Mesenchymal stem cell (in vitro differentiated cells and primary cell): ENCODE results near the gene BICRAL.

Source experiments
- DNase-seq: peaks from one replicate; pipeline ENCODE4 v3.0.0-alpha.2; 2013
- H2AFZ ChIP-seq: one replicate; pipeline ENCODE4 v1.6.1; 2013; ENCODE audit warnings: low read depth, mild to moderate bottlenecking, control low read depth, inconsistent platforms, low read length, moderate library complexity
- H2AK5ac ChIP-seq: 2 replicates; pipeline ENCODE4 v1.6.1; 2013; ENCODE audit warnings: low read length, moderate library complexity, mild to moderate bottlenecking, inconsistent platforms; ENCODE audit not compliant: severe bottlenecking
- H2BK120ac ChIP-seq: one replicate; pipeline ENCODE4 v1.6.1; 2013; ENCODE audit warnings: low read depth, mild to moderate bottlenecking, inconsistent platforms, low read length, moderate library complexity
- H2BK12ac ChIP-seq, 2 experiments: one replicate each; pipeline ENCODE4 v1.6.1; 2013; ENCODE audit warnings: inconsistent platforms in 2 of 2, low read length in 2 of 2, mild to moderate bottlenecking in 2 of 2, moderate library complexity in 2 of 2, control low read depth in 1 of 2
- H2BK15ac ChIP-seq: one replicate; pipeline ENCODE4 v1.6.1; 2013; ENCODE audit warnings: mild to moderate bottlenecking, low read depth, inconsistent platforms; ENCODE audit not compliant: poor library complexity, severe bottlenecking
- H2BK5ac ChIP-seq: 2 replicates; pipeline ENCODE4 v1.6.1; 2013; ENCODE audit warnings: low read depth, mild to moderate bottlenecking, low read length, control low read depth, inconsistent platforms; ENCODE audit not compliant: poor library complexity, severe bottlenecking
- H3K14ac ChIP-seq, 2 experiments: one replicate each; pipeline ENCODE4 v1.6.1; 2013; ENCODE audit warnings: inconsistent platforms in 2 of 2, low read length in 2 of 2, control low read depth in 1 of 2, mild to moderate bottlenecking in 1 of 2, moderate library complexity in 1 of 2
- H3K18ac ChIP-seq, 2 experiments: one replicate each; pipeline ENCODE4 v1.6.1; 2013; ENCODE audit warnings: inconsistent platforms in 2 of 2, low read length in 2 of 2, control low read depth in 1 of 2, low read depth in 1 of 2, mild to moderate bottlenecking in 1 of 2
- H3K23ac ChIP-seq, 2 experiments: one replicate each; pipeline ENCODE4 v1.6.1; 2013; ENCODE audit warnings: inconsistent platforms in 2 of 2, low read length in 2 of 2, mild to moderate bottlenecking in 2 of 2, moderate library complexity in 2 of 2, control low read depth in 1 of 2
- H3K27ac ChIP-seq: 2 replicates; pipeline ENCODE4 v1.5.1; 2013; ENCODE audit warnings: mild to moderate bottlenecking, moderate library complexity, low read length, control low read depth, inconsistent platforms; ENCODE audit not compliant: poor library complexity, severe bottlenecking
- H3K27me3 ChIP-seq, 2 experiments: 2 replicates each; pipeline versions ENCODE4 v1.6.1 to v1.7.0; 2013; ENCODE audit warnings: low read length in 2 of 2, mild to moderate bottlenecking in 2 of 2, moderate library complexity in 2 of 2, control low read depth in 1 of 2, inconsistent platforms in 1 of 2; ENCODE audit not compliant: control insufficient read depth in 1 of 2, insufficient read depth in 1 of 2
- H3K36me3 ChIP-seq, 2 experiments: 2 replicates each; pipeline versions ENCODE4 v1.6.1 to v1.7.0; 2013; ENCODE audit warnings: low read length in 2 of 2, control low read depth in 1 of 2, inconsistent platforms in 1 of 2, low read depth in 1 of 2, mild to moderate bottlenecking in 1 of 2; ENCODE audit not compliant: insufficient read depth in 2 of 2, control insufficient read depth in 1 of 2
- H3K4ac ChIP-seq, 2 experiments: one replicate each; pipeline ENCODE4 v1.6.1; 2013; ENCODE audit warnings: inconsistent platforms in 2 of 2, low read length in 2 of 2, mild to moderate bottlenecking in 2 of 2, moderate library complexity in 2 of 2, control low read depth in 1 of 2, low read depth in 1 of 2
- H3K4me1 ChIP-seq: 2 replicates; pipeline ENCODE4 v1.6.1; 2013; ENCODE audit warnings: low read depth, low read length, control low read depth; ENCODE audit not compliant: control insufficient read depth, insufficient read depth
- H3K4me2 ChIP-seq: 2 replicates; pipeline ENCODE4 v1.6.1; 2013; ENCODE audit warnings: low read length, mild to moderate bottlenecking, inconsistent platforms; ENCODE audit not compliant: poor library complexity, severe bottlenecking
- H3K4me3 ChIP-seq, 2 experiments: 2 replicates each; pipeline versions ENCODE4 v1.5.1 to v1.7.0; 2013; ENCODE audit warnings: low read length in 2 of 2, mild to moderate bottlenecking in 2 of 2, control low read depth in 1 of 2, low read depth in 1 of 2; ENCODE audit not compliant: insufficient read depth in 1 of 2
- H3K79me1 ChIP-seq: replicated peaks from 2 replicates; pipeline ENCODE4 v1.6.1; 2013; ENCODE audit warnings: mild to moderate bottlenecking, control low read depth, low read length, inconsistent platforms; ENCODE audit not compliant: poor library complexity, severe bottlenecking
- H3K9ac ChIP-seq: 2 replicates; pipeline ENCODE4 v1.7.0; 2013; ENCODE audit warnings: mild to moderate bottlenecking, low read length, moderate library complexity
- H3K9me3 ChIP-seq: 2 replicates; pipeline ENCODE4 v1.7.0; 2013; ENCODE audit warnings: mild to moderate bottlenecking, low read length; ENCODE audit not compliant: control insufficient read depth
- H4K8ac ChIP-seq: one replicate; pipeline ENCODE4 v1.6.1; 2013; ENCODE audit warnings: inconsistent platforms, mild to moderate bottlenecking, low read length, moderate library complexity
- H4K91ac ChIP-seq: one replicate; pipeline ENCODE4 v1.6.1; 2013; ENCODE audit warnings: mild to moderate bottlenecking, low read length, inconsistent platforms
- WGBS: methylation state at CpG from one replicate; pipeline ENCODE4 v1.1.7; 2013; ENCODE audit warnings: mixed read lengths; 5-methylcytosine and 5-hydroxymethylcytosine counted together

BICRAL gene

DNA sequence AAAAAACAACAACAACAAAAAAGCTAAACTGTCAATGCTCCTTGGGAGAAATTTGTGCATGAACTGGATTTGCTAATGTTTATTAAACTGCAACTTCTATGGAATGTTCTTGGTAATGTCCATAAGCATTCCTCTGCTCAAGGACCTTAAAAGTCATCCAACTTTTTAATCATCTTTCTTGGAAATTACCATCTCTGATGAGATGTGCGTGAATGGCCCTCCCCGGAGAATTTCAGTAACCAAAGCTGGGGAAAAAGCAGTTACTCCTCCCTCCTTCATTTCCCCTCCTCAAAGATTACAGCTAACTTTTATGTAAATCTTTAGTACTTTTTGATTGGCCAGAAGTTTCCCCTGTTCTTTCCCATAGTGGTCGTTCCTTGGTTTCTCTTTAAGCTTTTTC lies 41.1 kb upstream of the BICRAL start:
- 100% methylated on average over 2 of the region's 3 CpGs for WGBS
- no peaks in the 10 kb centered on the region for H3K79me1 ChIP-seq
- H2AFZ ChIP-seq, result no peak overlapping the region
- H3K9ac ChIP-seq, result peak overlapping the region; percentile 57
- H3K4me2 ChIP-seq, result no peak overlapping the region
- peaks cover 3 to 10% of the 10 kb centered on the region in 2 experiments for H3K36me3 ChIP-seq
- no peaks in the 10 kb centered on the region for H3K9me3 ChIP-seq
- H3K27ac ChIP-seq, result no peak overlapping the region
- H3K4me3 ChIP-seq, result no peak overlapping the region
- no peak overlapping the region for H2BK12ac ChIP-seq
- no peak overlapping the region for H2BK120ac ChIP-seq
- no peak overlapping the region for H4K8ac ChIP-seq
- no peak overlapping the region for H2BK15ac ChIP-seq
- H3K14ac ChIP-seq, result no peak overlapping the region
- H3K27me3 ChIP-seq, result no peaks in the 10 kb centered on the region
- no peak overlapping the region for H2AK5ac ChIP-seq
- H4K91ac ChIP-seq, result no peak overlapping the region
- no peak overlapping the region for H3K23ac ChIP-seq
- no peak overlapping the region for H2BK5ac ChIP-seq
- no peak overlapping the region for H3K18ac ChIP-seq
- no peak overlapping the region for H3K4ac ChIP-seq
- DNase-seq, result no peak
- H3K4me1 ChIP-seq, result peaks cover 16% of the 10 kb centered on the region

DNA sequence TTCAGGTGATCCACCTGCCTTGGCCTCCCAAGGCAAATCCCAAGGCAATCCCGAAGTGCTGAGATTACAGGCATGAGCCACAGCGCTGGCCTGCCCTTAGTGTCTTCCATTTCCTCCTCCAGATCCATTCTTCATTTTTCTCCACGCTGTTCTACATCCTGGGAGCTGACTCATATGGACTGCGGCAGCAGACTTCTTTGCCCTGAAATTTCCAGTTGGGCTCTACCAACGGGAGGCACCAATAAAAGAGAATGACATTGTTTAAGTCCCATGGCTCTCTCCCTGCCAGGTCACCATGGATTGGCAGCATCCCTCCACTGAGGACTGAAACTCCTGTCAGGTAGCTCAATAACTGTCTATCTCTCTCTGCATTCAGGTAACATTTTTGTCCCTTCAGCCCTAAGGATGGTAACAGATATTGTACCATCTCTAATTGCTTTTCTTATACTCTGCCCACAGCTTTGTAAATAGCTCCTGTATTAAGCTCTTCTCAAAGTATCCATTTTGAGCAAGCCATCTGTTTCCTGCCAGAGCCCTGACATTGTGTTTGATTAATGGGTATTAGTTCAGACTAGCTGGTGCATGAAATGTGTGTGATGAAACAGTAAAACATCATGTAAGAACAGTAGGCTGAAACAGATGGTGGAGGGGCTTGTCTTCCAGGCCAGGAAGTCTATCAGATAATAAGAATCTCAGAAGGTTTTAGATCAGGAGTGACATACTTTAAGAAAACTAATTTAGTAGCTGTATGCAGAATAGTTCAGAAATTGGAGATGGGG lies 39.5 kb upstream of the BICRAL start:
- Histone ChIP-seq H3K23ac (peak overlapping the region in 1 of 2 experiments; percentile 77), H3K4me2 (no peak overlapping the region), H3K4ac (no peak overlapping the region), H3K14ac (no peak overlapping the region), H3K27me3 (no peaks in the 10 kb centered on the region), H2AFZ (no peak overlapping the region), H3K27ac (peak overlapping the region; percentile 56), H3K18ac (no peak overlapping the region), H2BK12ac (no peak overlapping the region), H3K9ac (no peak overlapping the region), H3K36me3 (peaks cover 3 to 10% of the 10 kb centered on the region in 2 experiments), H3K9me3 (no peaks in the 10 kb centered on the region), H2BK120ac (no peak overlapping the region), H3K4me3 (peak overlapping the region in 1 of 2 experiments; percentile 9), H2BK5ac (no peak overlapping the region), H3K4me1 (peaks cover 14% of the 10 kb centered on the region), H2AK5ac (no peak overlapping the region), H4K91ac (no peak overlapping the region), H2BK15ac (no peak overlapping the region), H3K79me1 (no peaks in the 10 kb centered on the region), H4K8ac (peak overlapping the region; percentile 12)
- 55% methylated on average over 5 of the region's 5 CpGs for WGBS
- peak; percentile 81 for DNase-seq

DNA sequence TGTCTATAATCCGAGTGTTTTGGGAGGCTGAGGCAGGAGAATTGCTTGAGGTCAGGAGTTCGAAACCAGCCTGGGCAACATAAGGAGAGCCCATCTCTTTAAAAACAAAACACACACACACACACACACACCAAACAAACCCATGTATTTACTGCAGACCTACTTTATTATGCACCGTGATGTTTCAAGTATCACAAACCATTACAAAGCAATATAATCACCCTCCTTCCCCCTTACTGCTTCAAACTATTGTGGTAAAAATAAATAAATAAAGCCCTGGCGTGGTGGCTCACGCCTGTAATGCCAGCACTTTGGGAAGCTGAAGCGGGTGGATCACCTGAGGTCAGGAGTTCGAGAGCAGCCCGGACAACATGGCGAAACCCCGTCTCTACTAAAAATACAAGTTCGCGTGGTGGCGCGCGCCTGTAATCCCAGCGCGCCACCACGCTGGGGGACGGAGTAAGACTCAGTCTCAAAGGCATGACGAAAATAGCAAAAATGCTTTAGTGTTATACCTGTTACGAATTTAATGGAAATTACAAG lies 37.4 kb upstream of the BICRAL start:
- Histone ChIP-seq H3K27ac (no peak overlapping the region), H4K91ac (no peak overlapping the region), H3K9ac (peak overlapping the region; percentile 98), H3K23ac (no peak overlapping the region), H3K4me3 (peak overlapping the region; percentile 35 to 94), H3K18ac (no peak overlapping the region), H2BK12ac (no peak overlapping the region), H3K4me2 (peak overlapping the region; percentile 67), H2BK120ac (no peak overlapping the region), H3K4me1 (peaks cover 17% of the 10 kb centered on the region), H2BK15ac (no peak overlapping the region), H2AK5ac (no peak overlapping the region), H4K8ac (no peak overlapping the region), H2AFZ (no peak overlapping the region), H3K27me3 (no peaks in the 10 kb centered on the region), H3K79me1 (peaks cover 4% of the 10 kb centered on the region), H3K14ac (no peak overlapping the region), H3K4ac (no peak overlapping the region), H3K36me3 (peaks cover 3 to 10% of the 10 kb centered on the region in 2 experiments), H2BK5ac (no peak overlapping the region), H3K9me3 (no peaks in the 10 kb centered on the region)
- DNase-seq, result no peak
- 83% methylated on average over 17 of the region's 21 CpGs for WGBS

DNA sequence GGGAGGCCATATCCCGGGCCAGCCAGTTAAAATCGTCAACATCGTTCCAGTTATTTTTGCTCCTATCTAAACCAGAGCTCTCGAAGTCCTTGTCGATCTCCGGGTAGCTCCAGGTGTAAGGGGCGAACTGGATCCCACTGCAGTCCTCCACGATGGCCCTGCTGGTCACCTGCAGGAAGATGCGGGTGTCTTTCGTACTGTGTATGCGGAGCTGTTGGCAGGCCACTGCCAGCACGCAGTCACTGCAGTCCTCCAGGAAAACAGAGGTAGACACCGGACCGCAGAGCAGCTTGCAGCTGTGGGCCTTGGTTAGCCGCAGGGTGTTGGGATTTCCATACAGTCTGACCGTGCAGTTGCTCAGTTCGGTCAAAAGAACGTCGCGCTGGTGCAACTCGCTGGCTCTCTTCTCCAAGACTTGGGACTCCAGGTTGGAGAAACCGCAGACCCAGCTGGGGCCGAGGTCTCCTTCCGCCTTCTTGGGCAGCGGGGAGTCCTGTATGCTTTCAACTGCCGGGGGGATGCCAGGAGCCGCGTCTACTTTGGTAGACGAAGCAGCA lies 36.7 kb upstream of the BICRAL start:
- peak overlapping the region; percentile 97 for H4K8ac ChIP-seq
- peaks cover 6% of the 10 kb centered on the region for H3K79me1 ChIP-seq
- H3K4me2 ChIP-seq, result peak overlapping the region; percentile 67
- peak overlapping the region; percentile 6 for H2AK5ac ChIP-seq
- no peaks in the 10 kb centered on the region for H3K27me3 ChIP-seq
- peak; percentile 67 for DNase-seq
- 3% methylated on average over 29 of the region's 29 CpGs for WGBS
- H3K4ac ChIP-seq, result peak overlapping the region; percentile 40 to 97
- peaks cover 3 to 10% of the 10 kb centered on the region in 2 experiments for H3K36me3 ChIP-seq
- peak overlapping the region in 1 of 2 experiments; percentile 10 for H2BK12ac ChIP-seq
- H3K4me1 ChIP-seq, result peaks cover 17% of the 10 kb centered on the region
- peak overlapping the region; percentile 98 for H2BK15ac ChIP-seq
- peak overlapping the region; percentile 85 for H2BK120ac ChIP-seq
- no peak overlapping the region for H2AFZ ChIP-seq
- peak overlapping the region; percentile 94 to 96 for H3K4me3 ChIP-seq
- H3K23ac ChIP-seq, result peak overlapping the region in 1 of 2 experiments; percentile 60
- no peaks in the 10 kb centered on the region for H3K9me3 ChIP-seq
- peak overlapping the region; percentile 78 to 86 for H3K14ac ChIP-seq
- H3K9ac ChIP-seq, result peak overlapping the region; percentile 98
- peak overlapping the region; percentile 98 for H3K27ac ChIP-seq
- peak overlapping the region; percentile 92 to 98 for H3K18ac ChIP-seq
- peak overlapping the region; percentile 2 for H4K91ac ChIP-seq
- peak overlapping the region; percentile 33 for H2BK5ac ChIP-seq
